ENCODE measurements around the gene ARHGEF10L.

GRCh38 chr1:17670587-17671313 is 131.3 kb downstream of the ARHGEF10L start:
- TF ChIP-seq CTCF (conservative IDR thresholded peaks at IDR 0.05; ENCODE audit: low read depth, low read length): no peak
- TF ChIP-seq EZH2 (IDR thresholded peaks at IDR 0.05; ENCODE audit: borderline replicate concordance, low read depth, low read length, poor library complexity, severe bottlenecking): no peak
